Ascending aorta (tissue), 2 donors: Measurements from ENCODE around the gene KIF2C. TPM values are rescaled to one million over a fixed set of nuclear protein-coding genes. Genes with fewer than 3 reads are reported as not detected.
"Not testable (repeated sequence)": the region's sequence is repeated elsewhere in the genome, so short reads cannot be mapped to it uniquely, and the experiment has no call there.

ENCODE experiments used
- DNase-seq, 2 donors: peaks; one replicate each; pipeline ENCODE4 v3.0.0-alpha.2; 2019; ENCODE audit warnings: low spot score in 2 of 2
- H3K27ac ChIP-seq, 2 donors: fragments of 200-600 bp; sonication (generic); one replicate each; pipeline ENCODE4 v1.5.1; 2016 to 2017; ENCODE audit warnings: mild to moderate bottlenecking in 1 of 2
- H3K27me3 ChIP-seq: fragments of 200-600 bp; sonication (generic); one replicate; pipeline ENCODE4 v1.5.1; 2017
- H3K36me3 ChIP-seq, 2 donors: fragments of 200-600 bp; sonication (generic); one replicate each; pipeline ENCODE4 v1.5.1; 2016
- H3K4me1 ChIP-seq, 2 donors: fragments of 200-600 bp; sonication (generic); one replicate each; pipeline ENCODE4 v1.5.1; 2016 to 2017; ENCODE audit warnings: mild to moderate bottlenecking in 1 of 2
- H3K4me3 ChIP-seq, 2 donors: fragments of 200-600 bp; sonication (generic); one replicate each; pipeline ENCODE4 v1.5.1; 2016 to 2017; ENCODE audit warnings: mild to moderate bottlenecking in 1 of 2
- H3K9me3 ChIP-seq, 2 donors: fragments of 200-600 bp; sonication (generic); one replicate each; pipeline ENCODE4 v1.5.1; 2016
- intact Hi-C: fragments of 100-400 bp; cut with DNase I; formaldehyde crosslinking; loops from one replicate; pipeline ENCODE4 v1.15.1; 2023
- total RNA-seq: library from RNA; depleted of rRNA; stranded (reverse); fragments of >200 nt; gene quantifications from one replicate; pipeline ENCODE4 v1.1.0, GENCODE V29; 2016
- TF ChIP-seq, protein P1 (sequence below), 3 experiments: fragments of 200-600 bp in 2 of 3; fragments of 450-650 bp in 1 of 3; sonication (generic) in 2 of 3; IDR thresholded peaks; one replicate each; pipeline ENCODE4 v1.5.1; 2016 to 2019; ENCODE audit warnings: antibody characterized with exemption in 3 of 3, mild to moderate bottlenecking in 1 of 3, moderate library complexity in 1 of 3

The KIF2C gene
- total RNA-seq, 1 donor from 2014 or later = 0.53 TPM

- Histone ChIP-seq H3K36me3 (peaks cover 28 to 38% of the 10 kb centered on the region in 2 donors), H3K4me1 (peaks cover 48 to 74% of the 10 kb centered on the region in 2 donors), H3K27me3 (no peaks in the 10 kb centered on the region), H3K27ac (peak within 1 kb of the TSS; percentile 99), H3K9me3 (no peaks in the 10 kb centered on the region), H3K4me3 (peak within 1 kb of the TSS; percentile 38 to 45)
- intact Hi-C loops = loop anchor here (1.0 to 10.0 kb wide), 3 partner anchors 11 to 687 kb away; partner anchors contain the start of gene TESK2
- TF ChIP-seq, protein P1, sequence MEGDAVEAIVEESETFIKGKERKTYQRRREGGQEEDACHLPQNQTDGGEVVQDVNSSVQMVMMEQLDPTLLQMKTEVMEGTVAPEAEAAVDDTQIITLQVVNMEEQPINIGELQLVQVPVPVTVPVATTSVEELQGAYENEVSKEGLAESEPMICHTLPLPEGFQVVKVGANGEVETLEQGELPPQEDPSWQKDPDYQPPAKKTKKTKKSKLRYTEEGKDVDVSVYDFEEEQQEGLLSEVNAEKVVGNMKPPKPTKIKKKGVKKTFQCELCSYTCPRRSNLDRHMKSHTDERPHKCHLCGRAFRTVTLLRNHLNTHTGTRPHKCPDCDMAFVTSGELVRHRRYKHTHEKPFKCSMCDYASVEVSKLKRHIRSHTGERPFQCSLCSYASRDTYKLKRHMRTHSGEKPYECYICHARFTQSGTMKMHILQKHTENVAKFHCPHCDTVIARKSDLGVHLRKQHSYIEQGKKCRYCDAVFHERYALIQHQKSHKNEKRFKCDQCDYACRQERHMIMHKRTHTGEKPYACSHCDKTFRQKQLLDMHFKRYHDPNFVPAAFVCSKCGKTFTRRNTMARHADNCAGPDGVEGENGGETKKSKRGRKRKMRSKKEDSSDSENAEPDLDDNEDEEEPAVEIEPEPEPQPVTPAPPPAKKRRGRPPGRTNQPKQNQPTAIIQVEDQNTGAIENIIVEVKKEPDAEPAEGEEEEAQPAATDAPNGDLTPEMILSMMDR (IDR thresholded peaks at IDR 0.05) = no peak
- DNase-seq = peak; percentile 10 to 91
Measured at GRCh38 chr1:44808063-44808937, 68.7 kb downstream of the KIF2C start, which contains the start of gene BTBD19. BTBD19 (plus strand) TSS chr1:44808523; CDS start chr1:44808821, 298 bp downstream.

GRCh38 chr1:44808938-44809917 lies 69.6 kb downstream of the KIF2C start:
- Histone ChIP-seq H3K4me1 (peaks cover 45 to 70% of the 10 kb centered on the region in 2 donors), H3K9me3 (no peaks in the 10 kb centered on the region), H3K36me3 (peaks cover 19 to 35% of the 10 kb centered on the region in 2 donors), H3K4me3 (peak overlapping the region; percentile 38 to 45), H3K27ac (peak overlapping the region; percentile 99), H3K27me3 (no peaks in the 10 kb centered on the region)
- TF ChIP-seq, protein P1 (IDR thresholded peaks at IDR 0.05) = no peak
- intact Hi-C loops = loop anchor here (1.0 to 10.0 kb wide), 3 partner anchors 10 to 686 kb away; partner anchors contain the start of gene TESK2
- peak; percentile 43 to 86 for DNase-seq

DNA sequence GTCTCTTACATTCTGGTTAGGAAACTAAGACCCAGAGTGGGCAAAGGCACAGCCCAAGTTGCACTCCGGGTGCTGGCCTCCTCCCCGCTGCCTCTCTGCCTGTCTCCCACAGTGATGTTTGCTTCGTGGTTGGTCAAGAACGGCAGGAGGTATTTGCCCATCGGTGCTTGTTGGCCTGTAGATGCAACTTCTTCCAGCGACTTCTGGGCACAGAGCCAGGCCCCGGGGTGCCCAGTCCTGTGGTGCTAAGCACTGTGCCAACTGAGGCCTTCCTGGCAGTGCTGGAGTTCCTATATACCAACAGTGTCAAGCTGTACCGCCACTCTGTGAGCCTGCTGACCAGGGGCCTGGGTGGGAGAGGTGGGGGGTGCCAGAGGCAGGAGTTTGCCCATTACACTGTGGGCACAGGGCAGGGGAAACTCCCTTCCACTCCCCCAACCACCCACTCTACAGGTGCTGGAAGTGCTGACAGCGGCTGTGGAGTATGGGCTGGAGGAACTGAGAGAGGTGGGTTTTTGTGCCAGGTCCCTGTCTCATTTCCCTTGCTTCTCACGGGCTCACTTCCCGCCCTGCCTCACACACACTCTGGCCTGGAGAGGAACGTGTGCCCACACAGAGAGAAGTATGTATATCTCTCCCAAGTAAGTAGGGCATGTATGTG lies 70.6 kb downstream of the KIF2C start:
- TF ChIP-seq, protein P1 (IDR thresholded peaks at IDR 0.05) = no peak
- H3K27ac ChIP-seq = peak overlapping the region; percentile 99
- H3K4me3 ChIP-seq = peak overlapping the region; percentile 20 to 38
- no peaks in the 10 kb centered on the region for H3K9me3 ChIP-seq
- H3K27me3 ChIP-seq = no peaks in the 10 kb centered on the region
- peaks cover 16 to 31% of the 10 kb centered on the region in 2 donors for H3K36me3 ChIP-seq
- intact Hi-C loops = no loop called here
- peak; percentile 9 to 87 for DNase-seq
- H3K4me1 ChIP-seq = peaks cover 45 to 66% of the 10 kb centered on the region in 2 donors

GRCh38 chr1:44810762-44811105 lies 71.1 kb downstream of the KIF2C start:
- peak overlapping the region; percentile 99 for H3K27ac ChIP-seq
- H3K36me3 ChIP-seq = peaks cover 16 to 31% of the 10 kb centered on the region in 2 donors
- peak overlapping the region; percentile 20 to 38 for H3K4me3 ChIP-seq
- H3K9me3 ChIP-seq, H3K27me3 ChIP-seq, intact Hi-C loops, DNase-seq: not testable (repeated sequence)
- H3K4me1 ChIP-seq = peaks cover 45 to 61% of the 10 kb centered on the region in 2 donors

DNA sequence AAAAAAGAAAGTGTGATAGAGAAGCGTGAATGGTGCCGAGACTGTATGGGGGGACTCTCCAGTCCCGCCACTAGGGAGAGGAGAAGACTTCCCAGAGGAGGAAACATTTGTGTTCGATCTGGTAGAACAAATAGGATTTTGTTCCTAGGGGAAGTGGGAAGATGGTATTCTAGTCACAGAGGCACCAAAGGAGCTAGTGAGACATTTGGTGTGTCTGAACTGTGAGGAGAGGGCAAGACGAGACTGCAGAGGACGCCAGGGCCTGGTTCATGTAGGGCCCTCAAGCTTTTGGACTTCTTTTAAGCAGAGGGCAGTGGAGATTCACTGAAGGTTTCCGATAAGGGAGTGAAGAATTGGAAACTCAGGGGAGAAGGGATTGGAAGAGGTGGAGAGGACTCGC lies 71.6 kb downstream of the KIF2C start:
- TF ChIP-seq, protein P1 (IDR thresholded peaks at IDR 0.05) = no peak
- peak overlapping the region; percentile 99 for H3K27ac ChIP-seq
- H3K4me3 ChIP-seq = peak overlapping the region in 1 of 2 donors; percentile 38
- peaks cover 40 to 56% of the 10 kb centered on the region in 2 donors for H3K4me1 ChIP-seq
- H3K27me3 ChIP-seq = no peaks in the 10 kb centered on the region
- no peaks in the 10 kb centered on the region for H3K9me3 ChIP-seq
- DNase-seq = no peak
- H3K36me3 ChIP-seq = peaks cover 15 to 29% of the 10 kb centered on the region in 2 donors
- intact Hi-C loops = no loop called here
